H1 (cell line): Measurements from ENCODE around the gene SNX15. TPM values are rescaled to one million over a fixed set of nuclear protein-coding genes. Genes with fewer than 3 reads are reported as not detected.

ENCODE experiments used
- BACH1 ChIP-seq: IDR thresholded peaks from 2 replicates; pipeline ENCODE4 v1.6.1; 2012; ENCODE audit warnings: low read length, improper control_type of control experiment
- GTF2F1 ChIP-seq: IDR thresholded peaks from 2 replicates; pipeline ENCODE4 v1.6.1; 2012; ENCODE audit warnings: low read depth, low read length, improper control_type of control experiment, borderline replicate concordance
- polyA plus RNA-seq, 7 experiments: library from polyadenylated mRNA; depleted of rRNA in 3 of 7; stranded (reverse) in 5 of 7; unstranded in 2 of 7; fragments of >200 nt in 5 of 7; fragments of 200-250 nt in 2 of 7; gene quantifications; 1 replicate in 5 of 7; 2 replicates in 1 of 7; 4 replicates in 1 of 7; pipeline versions ENCODE4 v1.2.1 to v1.2.3, GENCODE V29; 2011 to 2013; ENCODE audit warnings: missing spikeins in 2 of 7, mixed read lengths in 2 of 7
- total RNA-seq: library from RNA; stranded (reverse); fragmentation: NEBNext Ultra II Directional; extraction: Animal tissue kit (Norgen Biotek cat#: 25700); gene quantifications from 2 replicates; pipeline ENCODE4 v1.2.1, GENCODE V29; 2021
- TF ChIP-seq, protein P1 (sequence below): fragments of 300-600 bp; sonication (generic); IDR thresholded peaks from 2 replicates; pipeline ENCODE4 v1.7.1; 2012; ENCODE audit warnings: low read length, moderate library complexity, mild to moderate bottlenecking, inconsistent platforms; ENCODE audit not compliant: insufficient replicate concordance

Gene SNX15
- total and polyA plus RNA-seq, 2 of the 8 experiments (the other 6 are each of a cell fraction or from before 2014, with no cell fraction given), result 13.0 to 18.3 TPM

DNA sequence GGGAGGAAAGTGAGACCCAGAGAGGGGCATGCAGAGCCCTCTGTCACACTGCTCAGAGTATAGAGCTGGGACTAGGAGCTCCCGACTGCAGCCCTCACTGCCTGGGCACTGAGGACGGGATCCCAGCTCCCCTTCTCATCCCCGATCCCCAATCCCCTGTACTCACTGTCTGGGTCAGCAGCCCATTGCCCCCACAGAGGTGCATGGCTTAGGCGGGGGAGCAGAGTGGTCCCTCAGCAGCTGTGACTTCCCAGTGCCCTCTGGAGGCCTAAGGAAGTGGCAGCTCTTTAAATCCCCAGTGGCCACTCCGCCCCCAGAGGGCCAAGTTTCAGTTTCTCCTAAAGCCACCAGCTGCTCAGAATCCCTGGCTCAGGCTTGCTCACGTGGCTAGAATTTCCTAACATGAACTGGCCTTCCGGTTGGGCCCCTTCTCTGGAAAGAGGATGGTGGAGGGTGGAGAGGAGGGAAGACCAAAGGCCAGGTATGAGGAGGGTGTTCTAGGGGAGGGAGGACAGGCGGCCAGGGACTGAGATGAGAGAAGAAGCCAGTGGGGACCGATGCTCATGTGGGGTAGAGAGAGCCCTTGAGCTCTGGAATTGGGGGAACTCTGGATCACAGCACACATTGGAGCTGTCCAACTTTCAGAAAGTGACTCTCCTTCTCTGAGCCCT lies 30.4 kb upstream of the SNX15 start, which contains the start of gene BATF2 (continued):
- TF ChIP-seq, protein P1, sequence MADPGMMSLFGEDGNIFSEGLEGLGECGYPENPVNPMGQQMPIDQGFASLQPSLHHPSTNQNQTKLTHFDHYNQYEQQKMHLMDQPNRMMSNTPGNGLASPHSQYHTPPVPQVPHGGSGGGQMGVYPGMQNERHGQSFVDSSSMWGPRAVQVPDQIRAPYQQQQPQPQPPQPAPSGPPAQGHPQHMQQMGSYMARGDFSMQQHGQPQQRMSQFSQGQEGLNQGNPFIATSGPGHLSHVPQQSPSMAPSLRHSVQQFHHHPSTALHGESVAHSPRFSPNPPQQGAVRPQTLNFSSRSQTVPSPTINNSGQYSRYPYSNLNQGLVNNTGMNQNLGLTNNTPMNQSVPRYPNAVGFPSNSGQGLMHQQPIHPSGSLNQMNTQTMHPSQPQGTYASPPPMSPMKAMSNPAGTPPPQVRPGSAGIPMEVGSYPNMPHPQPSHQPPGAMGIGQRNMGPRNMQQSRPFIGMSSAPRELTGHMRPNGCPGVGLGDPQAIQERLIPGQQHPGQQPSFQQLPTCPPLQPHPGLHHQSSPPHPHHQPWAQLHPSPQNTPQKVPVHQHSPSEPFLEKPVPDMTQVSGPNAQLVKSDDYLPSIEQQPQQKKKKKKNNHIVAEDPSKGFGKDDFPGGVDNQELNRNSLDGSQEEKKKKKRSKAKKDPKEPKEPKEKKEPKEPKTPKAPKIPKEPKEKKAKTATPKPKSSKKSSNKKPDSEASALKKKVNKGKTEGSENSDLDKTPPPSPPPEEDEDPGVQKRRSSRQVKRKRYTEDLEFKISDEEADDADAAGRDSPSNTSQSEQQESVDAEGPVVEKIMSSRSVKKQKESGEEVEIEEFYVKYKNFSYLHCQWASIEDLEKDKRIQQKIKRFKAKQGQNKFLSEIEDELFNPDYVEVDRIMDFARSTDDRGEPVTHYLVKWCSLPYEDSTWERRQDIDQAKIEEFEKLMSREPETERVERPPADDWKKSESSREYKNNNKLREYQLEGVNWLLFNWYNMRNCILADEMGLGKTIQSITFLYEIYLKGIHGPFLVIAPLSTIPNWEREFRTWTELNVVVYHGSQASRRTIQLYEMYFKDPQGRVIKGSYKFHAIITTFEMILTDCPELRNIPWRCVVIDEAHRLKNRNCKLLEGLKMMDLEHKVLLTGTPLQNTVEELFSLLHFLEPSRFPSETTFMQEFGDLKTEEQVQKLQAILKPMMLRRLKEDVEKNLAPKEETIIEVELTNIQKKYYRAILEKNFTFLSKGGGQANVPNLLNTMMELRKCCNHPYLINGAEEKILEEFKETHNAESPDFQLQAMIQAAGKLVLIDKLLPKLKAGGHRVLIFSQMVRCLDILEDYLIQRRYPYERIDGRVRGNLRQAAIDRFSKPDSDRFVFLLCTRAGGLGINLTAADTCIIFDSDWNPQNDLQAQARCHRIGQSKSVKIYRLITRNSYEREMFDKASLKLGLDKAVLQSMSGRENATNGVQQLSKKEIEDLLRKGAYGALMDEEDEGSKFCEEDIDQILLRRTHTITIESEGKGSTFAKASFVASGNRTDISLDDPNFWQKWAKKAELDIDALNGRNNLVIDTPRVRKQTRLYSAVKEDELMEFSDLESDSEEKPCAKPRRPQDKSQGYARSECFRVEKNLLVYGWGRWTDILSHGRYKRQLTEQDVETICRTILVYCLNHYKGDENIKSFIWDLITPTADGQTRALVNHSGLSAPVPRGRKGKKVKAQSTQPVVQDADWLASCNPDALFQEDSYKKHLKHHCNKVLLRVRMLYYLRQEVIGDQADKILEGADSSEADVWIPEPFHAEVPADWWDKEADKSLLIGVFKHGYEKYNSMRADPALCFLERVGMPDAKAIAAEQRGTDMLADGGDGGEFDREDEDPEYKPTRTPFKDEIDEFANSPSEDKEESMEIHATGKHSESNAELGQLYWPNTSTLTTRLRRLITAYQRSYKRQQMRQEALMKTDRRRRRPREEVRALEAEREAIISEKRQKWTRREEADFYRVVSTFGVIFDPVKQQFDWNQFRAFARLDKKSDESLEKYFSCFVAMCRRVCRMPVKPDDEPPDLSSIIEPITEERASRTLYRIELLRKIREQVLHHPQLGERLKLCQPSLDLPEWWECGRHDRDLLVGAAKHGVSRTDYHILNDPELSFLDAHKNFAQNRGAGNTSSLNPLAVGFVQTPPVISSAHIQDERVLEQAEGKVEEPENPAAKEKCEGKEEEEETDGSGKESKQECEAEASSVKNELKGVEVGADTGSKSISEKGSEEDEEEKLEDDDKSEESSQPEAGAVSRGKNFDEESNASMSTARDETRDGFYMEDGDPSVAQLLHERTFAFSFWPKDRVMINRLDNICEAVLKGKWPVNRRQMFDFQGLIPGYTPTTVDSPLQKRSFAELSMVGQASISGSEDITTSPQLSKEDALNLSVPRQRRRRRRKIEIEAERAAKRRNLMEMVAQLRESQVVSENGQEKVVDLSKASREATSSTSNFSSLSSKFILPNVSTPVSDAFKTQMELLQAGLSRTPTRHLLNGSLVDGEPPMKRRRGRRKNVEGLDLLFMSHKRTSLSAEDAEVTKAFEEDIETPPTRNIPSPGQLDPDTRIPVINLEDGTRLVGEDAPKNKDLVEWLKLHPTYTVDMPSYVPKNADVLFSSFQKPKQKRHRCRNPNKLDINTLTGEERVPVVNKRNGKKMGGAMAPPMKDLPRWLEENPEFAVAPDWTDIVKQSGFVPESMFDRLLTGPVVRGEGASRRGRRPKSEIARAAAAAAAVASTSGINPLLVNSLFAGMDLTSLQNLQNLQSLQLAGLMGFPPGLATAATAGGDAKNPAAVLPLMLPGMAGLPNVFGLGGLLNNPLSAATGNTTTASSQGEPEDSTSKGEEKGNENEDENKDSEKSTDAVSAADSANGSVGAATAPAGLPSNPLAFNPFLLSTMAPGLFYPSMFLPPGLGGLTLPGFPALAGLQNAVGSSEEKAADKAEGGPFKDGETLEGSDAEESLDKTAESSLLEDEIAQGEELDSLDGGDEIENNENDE, result no peak
- TF ChIP-seq BACH1 (no peak), GTF2F1 (no peak)
